GM18498 (cell line): ENCODE measurements around the gene MYO3B.
"Not testable (repeated sequence)": the region's sequence is repeated elsewhere in the genome, so short reads cannot be mapped to it uniquely, and the experiment has no call there.

Experiments
- ATAC-seq: cut with Tn5 transposase; IDR thresholded peaks from one replicate; pipeline ENCODE4 v1.9.1; 2021; ENCODE audit warnings: mild to moderate bottlenecking, moderate library complexity; ENCODE audit not compliant: unreplicated experiment

Gene MYO3B

GRCh38 chr2:170587922-170588321 is 410.0 kb downstream of the MYO3B start:
- no peak for ATAC-seq

- no peak for ATAC-seq
Observed at GRCh38 chr2:170588729-170589128, 410.8 kb downstream of the MYO3B start.

DNA sequence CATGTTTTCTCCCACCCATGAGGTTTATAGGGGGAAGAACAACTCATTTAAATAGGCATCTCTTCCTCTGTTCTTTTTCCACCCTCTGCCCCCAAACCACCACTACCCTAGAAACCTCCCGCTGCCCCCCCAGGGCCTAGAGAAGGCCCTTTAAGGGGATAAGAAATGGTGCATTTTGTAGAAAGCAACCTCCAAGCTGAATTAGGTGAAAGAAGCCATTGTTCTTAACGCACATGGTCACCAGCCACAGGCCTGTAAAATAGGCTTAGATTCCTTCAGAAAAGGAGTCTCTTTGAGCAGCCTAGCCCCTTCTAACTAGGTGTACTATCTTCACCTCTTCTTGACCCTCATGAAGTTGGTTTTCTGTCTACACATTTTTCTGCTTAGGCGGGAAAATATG is 418.6 kb downstream of the MYO3B start:
- ATAC-seq = no peak

- ATAC-seq = no peak
Observed at GRCh38 chr2:170598067-170598395, 420.1 kb downstream of the MYO3B start.

DNA sequence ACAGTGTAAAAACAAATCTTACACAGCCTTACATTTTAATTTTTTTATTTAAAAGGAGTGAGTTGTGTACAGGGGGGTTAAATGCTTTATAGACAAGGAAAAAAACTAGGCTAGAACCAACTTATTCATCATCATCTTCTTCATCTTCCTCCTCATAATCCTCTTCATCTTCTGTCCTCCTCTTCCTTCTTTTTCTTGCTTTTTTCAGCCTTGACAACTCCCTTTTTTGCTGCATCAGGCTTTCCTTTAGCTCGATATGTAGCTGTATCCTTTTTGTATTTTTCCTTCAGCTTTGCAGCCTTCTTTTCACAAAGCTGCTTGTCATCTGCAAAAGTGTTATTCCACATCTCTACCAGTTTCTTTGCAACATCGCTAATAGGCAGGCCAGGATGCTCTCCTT is 423.5 kb downstream of the MYO3B start:
- ATAC-seq = no peak

GRCh38 chr2:170605862-170606261 is 427.9 kb downstream of the MYO3B start:
- no peak for ATAC-seq

DNA sequence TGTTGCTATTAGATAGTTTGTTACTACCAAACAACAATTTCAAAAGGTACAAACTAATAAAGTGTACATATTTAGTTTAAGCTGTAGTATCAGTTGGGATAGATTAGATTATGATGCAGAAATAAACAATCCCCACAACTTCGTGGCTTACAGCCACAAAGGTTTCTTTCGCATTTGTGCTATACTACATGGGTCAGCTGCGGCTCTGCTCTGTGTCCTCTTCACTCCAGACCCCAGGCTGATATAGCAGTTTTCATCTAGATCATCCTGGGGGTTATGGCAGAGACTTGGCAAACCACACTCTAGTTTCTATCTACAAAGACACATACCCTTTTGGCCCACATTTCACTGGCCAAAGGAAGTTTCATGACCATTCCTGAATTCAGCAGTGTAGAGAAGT is 429.2 kb downstream of the MYO3B start:
- no peak for ATAC-seq

DNA sequence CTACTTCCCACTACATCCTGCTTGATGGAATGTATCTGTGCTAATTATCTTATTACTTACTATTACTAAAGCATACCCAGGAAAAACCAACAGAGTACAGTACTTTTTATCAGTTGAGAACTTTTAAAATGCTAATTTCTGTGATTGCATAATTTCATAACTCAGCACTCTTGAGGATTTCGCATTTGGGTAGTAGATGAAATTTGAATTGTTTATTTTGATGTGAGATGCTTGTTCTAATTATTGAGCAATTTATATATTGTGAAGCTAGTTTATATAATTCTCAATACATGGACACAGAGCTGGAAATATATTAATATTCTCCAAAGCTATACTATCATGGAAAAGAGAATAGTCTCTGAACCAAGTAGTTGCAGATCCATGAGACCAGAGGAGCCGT is 432.7 kb downstream of the MYO3B start:
- ATAC-seq = no peak

- not testable (repeated sequence) for ATAC-seq
Observed at GRCh38 chr2:170618948-170619347, 441.0 kb downstream of the MYO3B start.

GRCh38 chr2:170635094-170635493 is 457.1 kb downstream of the MYO3B start:
- ATAC-seq = not testable (repeated sequence)

DNA sequence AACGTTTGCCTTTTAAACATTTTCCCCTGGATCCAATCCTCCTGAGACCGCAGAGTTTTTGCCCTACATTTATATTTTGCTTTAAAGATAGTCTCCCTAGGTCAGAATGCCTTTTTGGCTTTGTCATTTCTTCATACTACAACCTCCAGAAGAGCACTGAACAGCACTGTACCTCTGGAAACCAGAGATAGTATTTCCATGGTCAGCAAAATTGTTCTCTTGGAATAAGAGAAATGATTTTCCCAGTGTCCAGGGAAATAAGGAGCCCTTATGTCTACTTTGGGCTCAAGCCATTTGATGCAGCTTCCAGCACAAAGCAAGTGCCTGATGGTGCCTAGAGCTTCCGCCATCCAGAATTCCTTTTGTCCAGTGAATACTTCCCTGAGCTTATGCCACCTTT is 461.7 kb downstream of the MYO3B start:
- no peak for ATAC-seq

- ATAC-seq = no peak
Observed at GRCh38 chr2:170641961-170642360, 464.0 kb downstream of the MYO3B start.

- ATAC-seq = no peak
Observed at GRCh38 chr2:170643346-170643745, 465.4 kb downstream of the MYO3B start.

GRCh38 chr2:170647741-170648436 is 469.9 kb downstream of the MYO3B start:
- no peak for ATAC-seq

DNA sequence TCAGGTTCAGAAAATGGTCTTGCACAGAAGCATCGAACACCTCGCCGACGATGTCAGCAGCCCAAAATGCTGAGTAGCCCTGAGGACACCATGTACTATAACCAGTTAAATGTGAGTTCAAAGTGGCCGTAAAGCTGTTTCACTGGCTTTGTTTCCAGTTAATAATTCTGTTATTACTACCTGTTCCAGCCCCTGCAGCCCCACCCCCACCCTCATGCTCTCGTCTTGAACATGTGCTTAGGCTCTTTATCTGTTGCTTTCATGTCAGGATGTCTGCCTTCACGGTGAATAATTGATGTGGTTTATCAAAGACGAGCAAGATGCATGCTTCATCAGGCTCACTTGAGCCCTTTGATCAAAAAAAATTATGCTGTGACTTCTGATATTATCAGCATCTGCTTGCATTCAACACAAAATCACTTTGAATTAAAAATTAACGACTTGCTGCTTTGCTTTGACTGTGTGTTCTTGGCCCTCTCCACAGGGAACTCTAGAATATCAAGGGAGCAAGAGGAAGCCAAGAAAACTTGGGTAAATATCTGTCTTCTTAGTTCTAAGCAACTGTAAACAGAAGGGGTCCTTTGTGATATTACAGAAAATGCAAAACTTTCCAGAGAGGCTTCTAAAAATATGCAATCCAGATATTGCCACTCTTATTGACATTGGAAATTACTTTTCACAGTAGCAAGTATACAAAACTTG is 473.8 kb downstream of the MYO3B start:
- no peak for ATAC-seq

DNA sequence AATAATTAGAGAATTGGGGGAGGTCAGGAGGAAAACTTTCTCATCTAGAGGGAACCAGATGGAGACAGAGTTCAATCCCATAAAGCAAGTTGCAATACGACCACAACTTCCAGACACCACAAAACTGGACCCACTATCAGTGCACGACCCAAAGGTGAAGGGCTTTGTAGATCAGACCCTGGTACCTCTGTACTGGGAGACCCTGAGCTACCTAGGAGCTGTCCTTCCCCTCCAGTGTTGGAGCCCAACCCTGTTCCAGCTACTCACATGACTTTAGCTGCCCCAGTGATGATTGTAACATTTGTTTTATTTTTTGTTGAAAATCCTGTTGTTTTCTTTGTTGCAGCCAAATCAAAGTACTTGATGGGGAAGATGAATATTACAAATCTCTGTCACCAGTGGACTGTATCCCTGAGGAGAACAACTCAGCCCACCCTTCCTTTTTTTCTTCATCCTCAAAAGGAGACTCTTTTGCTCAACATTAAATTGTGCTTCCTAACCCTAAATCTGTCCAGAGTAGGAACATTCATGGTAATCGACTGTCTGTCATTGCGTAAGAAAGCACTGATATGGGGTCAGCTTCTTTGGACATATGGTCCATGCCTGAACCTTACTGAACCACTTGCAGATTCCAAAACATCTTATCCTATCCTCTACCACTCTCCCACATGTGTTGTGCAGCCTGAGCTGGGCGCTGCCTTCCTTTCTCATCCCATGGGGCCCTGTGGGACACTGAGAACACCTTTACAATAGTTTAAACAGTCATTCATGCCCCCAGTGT is 474.9 kb downstream of the MYO3B start:
- ATAC-seq = no peak

DNA sequence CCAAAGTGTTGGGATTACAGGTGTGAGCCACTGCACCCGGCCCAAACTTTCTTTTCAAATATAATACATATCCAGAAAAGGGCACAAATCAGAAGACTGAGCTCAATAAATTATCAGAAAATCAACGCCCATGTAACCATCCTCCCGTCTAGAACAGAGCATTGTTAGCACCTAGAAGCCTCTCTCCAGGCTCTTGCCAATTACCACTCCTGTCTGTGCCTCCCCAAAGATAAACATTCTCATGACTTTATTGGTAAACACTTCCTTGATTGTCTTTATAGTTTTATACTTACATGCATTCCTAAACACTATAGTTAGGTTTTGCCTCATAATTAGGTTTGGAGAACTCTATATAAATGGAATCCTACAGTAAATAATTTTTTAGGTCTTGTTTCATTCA is 478.7 kb downstream of the MYO3B start:
- ATAC-seq = no peak

GRCh38 chr2:170660409-170660808 is 482.5 kb downstream of the MYO3B start:
- no peak for ATAC-seq

GRCh38 chr2:170665743-170666142 is 487.8 kb downstream of the MYO3B start:
- no peak for ATAC-seq

DNA sequence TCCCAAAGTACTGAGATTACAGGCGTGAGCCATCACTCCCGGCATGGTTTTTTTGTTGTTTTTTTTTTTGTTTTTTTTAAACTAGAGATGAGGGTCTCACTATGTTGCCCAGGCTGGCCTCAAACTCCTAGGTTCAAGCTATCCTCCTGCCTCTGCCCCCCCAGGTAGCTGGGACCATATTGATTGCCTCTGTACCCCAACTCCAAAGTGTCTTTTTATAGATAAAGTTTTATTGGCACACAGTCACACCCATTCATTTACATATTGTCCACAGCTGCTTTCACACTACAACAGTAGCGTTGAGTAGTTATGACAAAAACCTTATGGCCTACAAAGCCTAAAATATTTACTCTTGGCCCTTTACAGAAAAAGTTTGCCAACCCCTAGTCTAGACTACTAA is 492.0 kb downstream of the MYO3B start:
- no peak for ATAC-seq

DNA sequence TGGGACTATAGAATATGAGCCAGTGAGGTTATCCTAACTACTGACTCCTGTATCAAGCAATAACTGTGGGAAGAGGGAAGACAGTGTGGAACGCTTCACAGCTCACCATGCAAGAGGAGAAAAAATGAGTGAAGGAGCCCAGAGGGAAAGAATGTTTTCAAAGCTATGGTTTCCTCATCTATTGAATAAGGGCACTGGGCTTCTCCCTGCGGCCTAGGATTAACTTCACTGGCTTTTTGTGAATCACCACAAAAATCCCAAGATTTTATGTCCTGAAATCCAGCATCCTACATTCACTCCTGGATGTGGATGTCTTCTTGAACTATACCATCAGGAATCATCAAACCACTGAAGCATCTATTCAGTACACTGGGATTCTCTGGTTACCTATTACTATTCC is 492.7 kb downstream of the MYO3B start:
- ATAC-seq = no peak

GRCh38 chr2:170671079-170671478 is 493.1 kb downstream of the MYO3B start:
- ATAC-seq = no peak
